AG09319 (cell line): ENCODE data around the gene LPAR2.
A peak's percentile ranks its signal among the peaks of the same experiment; 100 is the strongest.

Experiments used
- DNase-seq: peaks from one replicate; pipeline ENCODE4 v3.0.0-alpha.2; 2010; ENCODE audit warnings: low read depth; ENCODE audit errors: extremely low read depth
- CTCF ChIP-seq: IDR thresholded peaks from 2 replicates; pipeline ENCODE4 v1.5.1; 2011; ENCODE audit warnings: low read depth, mild to moderate bottlenecking, inconsistent platforms, low read length, moderate library complexity

LPAR2 gene

GRCh38 chr19:19663256-19664120 lies 35.5 kb upstream of the LPAR2 start, which contains the start of gene ATP13A1:
TSS of gene ATP13A1 (minus strand) at chr19:19663676. CDS start at chr19:19663666, 10 bp downstream.
- DNase-seq, result peak; percentile 93
- peak; percentile 1 for TF ChIP-seq CTCF

GRCh38 chr19:19662871-19663255 lies 34.8 kb upstream of the LPAR2 start:
- TF ChIP-seq CTCF, result no peak
- no peak for DNase-seq

- DNase-seq, result no peak
- TF ChIP-seq CTCF, result no peak
These were observed 34.3 kb upstream of the LPAR2 start for GRCh38 chr19:19662344-19662743.

GRCh38 chr19:19661675-19662251 lies 33.7 kb upstream of the LPAR2 start:
- no peak for TF ChIP-seq CTCF
- no peak for DNase-seq

- no peak for TF ChIP-seq CTCF
- DNase-seq, result no peak
These were observed 33.2 kb upstream of the LPAR2 start for GRCh38 chr19:19661141-19661674.

- no peak for DNase-seq
- TF ChIP-seq CTCF, result no peak
These were observed 31.7 kb upstream of the LPAR2 start for GRCh38 chr19:19659646-19660245.

GRCh38 chr19:19657397-19657783 lies 29.4 kb upstream of the LPAR2 start:
- no peak for TF ChIP-seq CTCF
- no peak for DNase-seq
